Stimulated activated CD4-positive, alpha-beta T cell treated with anti-CD3 and anti-CD28 coated beads, Interleukin-2, amount 100 ng/mL, for 48 hours (primary cell): ENCODE measurements around the gene GCC1.

ENCODE experiments used
- DNase-seq, 2 donors: peaks; one replicate each; pipeline ENCODE4 v3.0.0-alpha.2; 2020

Gene GCC1

DNA sequence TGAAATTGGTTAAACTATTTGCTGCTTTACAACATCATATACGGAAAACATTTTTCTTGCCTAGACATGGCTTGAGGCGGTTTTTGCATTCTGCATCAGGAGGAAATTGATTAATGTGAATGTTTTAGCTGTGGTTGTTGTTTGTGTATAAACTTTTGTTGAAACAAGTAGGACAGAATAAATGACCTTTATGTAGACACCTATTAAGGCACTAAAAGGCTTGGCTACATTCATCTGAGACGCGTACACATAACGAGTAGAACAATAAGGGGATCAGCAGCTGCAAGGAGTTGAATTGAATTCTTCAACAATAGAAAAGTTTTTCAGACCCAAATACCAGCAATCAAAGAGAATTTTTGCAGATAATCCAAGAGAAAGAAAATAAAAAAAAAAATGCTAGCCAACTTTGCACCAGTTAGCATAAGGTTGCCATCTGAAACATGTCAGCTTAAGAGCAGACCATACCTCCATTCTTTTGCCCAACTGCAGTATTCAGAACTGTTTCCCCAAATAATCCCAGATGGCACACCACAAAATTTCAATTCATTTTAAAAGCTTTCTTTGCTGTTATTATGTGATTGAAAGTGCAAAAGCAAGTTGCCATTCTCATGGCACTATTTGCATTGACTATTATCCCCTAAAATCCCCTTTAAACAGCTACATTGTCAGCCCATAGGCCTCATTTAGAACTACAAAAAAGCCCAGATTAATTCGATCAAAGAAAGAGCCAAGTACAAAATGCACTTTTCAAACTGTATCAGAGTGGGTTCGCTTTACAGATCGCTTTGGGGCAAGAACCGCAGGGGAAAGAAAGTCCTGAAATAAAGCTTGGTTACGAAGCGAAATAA is 49.6 kb downstream of the GCC1 start:
- DNase-seq = no peak

DNA sequence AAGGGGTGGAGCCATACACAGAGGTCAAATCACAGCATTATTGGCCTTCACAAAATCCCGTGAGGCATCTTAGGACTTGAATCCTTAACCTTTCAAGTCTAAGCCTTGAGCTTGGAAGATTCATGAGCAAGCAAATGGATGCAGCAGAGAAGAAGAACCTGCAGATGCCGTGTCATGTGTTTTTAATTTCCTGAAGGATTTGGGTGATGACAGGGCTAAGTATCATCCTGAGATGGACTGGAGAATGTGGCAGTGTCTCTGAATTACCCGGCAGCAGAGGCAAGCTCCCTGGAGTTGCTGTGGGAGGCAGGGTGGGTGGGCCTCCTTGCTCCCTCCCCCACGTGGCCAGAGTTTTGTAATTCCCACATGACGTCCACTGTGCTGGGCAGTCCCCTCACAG is 50.8 kb downstream of the GCC1 start:
- no peak for DNase-seq

DNA sequence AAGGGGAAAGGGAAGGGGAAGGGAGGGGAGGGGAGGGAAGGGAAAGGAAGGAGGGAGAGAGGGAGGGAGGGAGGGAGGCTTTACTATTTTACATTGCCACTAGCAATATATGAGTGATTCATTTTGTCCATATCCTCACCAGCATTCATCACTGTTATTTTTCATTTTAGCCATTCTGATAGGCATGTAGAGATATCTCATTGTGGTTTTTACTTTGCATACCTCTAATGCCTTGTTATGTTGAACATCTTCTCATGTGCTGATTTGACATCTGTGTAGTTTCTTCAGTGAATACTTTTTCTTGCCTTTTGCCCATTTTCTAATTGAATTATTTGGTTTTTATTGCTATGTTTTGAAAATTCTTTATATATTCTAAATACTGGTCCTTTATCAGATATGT is 52.7 kb downstream of the GCC1 start:
- DNase-seq = no peak

DNA sequence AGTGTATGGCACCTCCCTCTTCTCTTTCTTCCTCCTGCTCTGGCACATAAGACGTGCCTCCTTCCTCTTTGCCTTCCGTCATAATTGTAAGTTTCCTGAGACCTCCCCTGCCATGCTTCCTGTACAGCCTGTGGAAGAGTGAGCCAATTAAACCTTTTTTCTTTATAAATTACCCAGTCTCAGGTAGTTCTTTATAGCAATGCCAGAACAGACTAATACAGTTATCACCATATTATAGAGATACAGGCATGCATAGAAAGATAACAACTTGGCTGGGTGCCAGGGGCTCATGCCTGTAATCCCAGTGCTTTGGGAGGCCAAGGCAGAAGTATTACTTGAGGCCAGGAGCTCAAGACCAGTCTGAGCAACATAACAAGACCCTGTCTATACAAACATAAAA is 53.2 kb downstream of the GCC1 start:
- DNase-seq = no peak
